GM13977 (cell line): Measurements from ENCODE around the gene CHD6.

Source experiments
- DNase-seq: peaks from one replicate; pipeline ENCODE4 v3.0.0; 2012; ENCODE audit warnings: low spot score
- CTCF ChIP-seq: IDR thresholded peaks from 2 replicates; pipeline ENCODE4 v1.5.1; 2012; ENCODE audit warnings: mild to moderate bottlenecking, control low read depth; ENCODE audit not compliant: insufficient read depth; ENCODE audit errors: extremely low read depth, missing control alignments
- in situ Hi-C: fragments of 300-500 bp; cut with MboI; formaldehyde crosslinking; loops from one replicate; pipeline ENCODE4 v1.12.0; 2022; ENCODE audit warnings: low sequenced_read_pairs, low pct_unique_long_range_greater_than_20kb, mixed read lengths, inconsistent platforms; ENCODE audit not compliant: unreplicated experiment

Gene CHD6

GRCh38 chr20:41617902-41618806 is at the start of gene CHD6:
Gene CHD6 (minus strand): TSS chr20:41618377. CDS start chr20:41551337, 67,040 bp downstream.
- DNase-seq: peak; percentile 99
- TF ChIP-seq CTCF: no peak
- in situ Hi-C loops: no loop called here

- no peak for DNase-seq
- in situ Hi-C loops: no loop called here
- no peak for TF ChIP-seq CTCF
These were observed 46.4 kb upstream of the CHD6 start for GRCh38 chr20:41664584-41664983.

GRCh38 chr20:41657655-41658054 is 39.5 kb upstream of the CHD6 start:
- TF ChIP-seq CTCF: no peak
- DNase-seq: no peak
- in situ Hi-C loops: no loop called here

GRCh38 chr20:41655962-41656618 is 37.9 kb upstream of the CHD6 start:
- in situ Hi-C loops: no loop called here
- TF ChIP-seq CTCF: no peak
- DNase-seq: no peak

GRCh38 chr20:41654884-41655283 is 36.7 kb upstream of the CHD6 start:
- no peak for DNase-seq
- in situ Hi-C loops: no loop called here
- no peak for TF ChIP-seq CTCF

GRCh38 chr20:41654292-41654691 is 36.1 kb upstream of the CHD6 start:
- no peak for DNase-seq
- no peak for TF ChIP-seq CTCF
- in situ Hi-C loops: no loop called here
